ENCODE results near the gene TNFRSF1B.
"Not testable (repeated sequence)": the region's sequence is repeated elsewhere in the genome, so short reads cannot be mapped to it uniquely, and the experiment has no call there.

TNFRSF1B gene

DNA sequence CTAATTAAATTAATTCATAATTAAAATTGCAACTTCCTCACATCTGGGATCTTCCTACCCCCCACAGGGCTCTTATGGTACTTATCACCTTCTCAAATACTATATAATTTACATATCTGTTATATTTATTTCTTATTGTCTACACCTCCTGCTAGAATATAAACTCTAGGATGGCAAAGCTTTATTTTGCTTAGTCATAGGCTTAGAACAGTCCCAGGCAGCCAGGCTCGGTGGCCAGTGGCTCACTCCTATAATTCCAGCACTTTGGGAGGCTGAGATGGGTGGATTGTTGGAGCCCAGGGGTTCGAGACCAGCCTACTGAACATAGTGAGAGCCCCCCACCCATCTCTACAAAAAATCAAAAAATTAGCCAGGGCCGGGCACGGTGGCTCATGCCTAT lies 53.0 kb downstream of the TNFRSF1B start:
- Histone ChIP-seq H3K4me3 (no peak overlapping the region), H3K27ac (no peak overlapping the region), H3K9ac (ENCODE audit: insufficient read length) (no peak overlapping the region), H3K9me3 (ENCODE audit: low read depth, low read length) (no peaks in the 10 kb centered on the region), H3K36me3 (ENCODE audit: insufficient read depth, low read length) (no peaks in the 10 kb centered on the region)
- DNase-seq (ENCODE audit: low read depth, low spot score), result no peak
- TF ChIP-seq EZH2 (IDR thresholded peaks at IDR 0.05) (no peak), POLR2AphosphoS5 (IDR thresholded peaks at IDR 0.05; ENCODE audit: borderline replicate concordance, low read depth, low read length) (no peak), FOXP2 (optimal IDR thresholded peaks at IDR 0.05; ENCODE audit: control extremely low read depth, extremely low read length, insufficient read depth) (no peak)

DNA sequence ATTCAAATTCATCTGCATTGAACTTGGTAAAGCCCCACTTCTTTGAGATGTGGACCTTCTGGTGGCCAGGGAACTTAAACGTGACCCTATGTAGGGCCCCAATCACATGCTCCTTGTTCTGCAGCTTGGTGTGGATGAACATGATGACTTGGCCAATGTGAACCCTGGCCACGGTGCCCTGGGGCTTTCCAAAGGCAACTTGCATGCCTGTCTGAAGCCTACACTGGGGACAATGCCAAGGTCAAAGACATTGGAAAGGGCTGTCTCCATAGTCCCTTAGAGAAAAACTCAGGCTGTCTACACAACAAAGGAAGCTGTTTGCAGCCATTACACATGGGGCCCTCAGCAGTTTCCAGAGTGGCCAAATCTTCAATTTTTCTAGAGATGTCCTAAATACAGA lies 54.1 kb downstream of the TNFRSF1B start:
- TF ChIP-seq FOXP2 (optimal IDR thresholded peaks at IDR 0.05; ENCODE audit: control extremely low read depth, extremely low read length, insufficient read depth) (no peak), EZH2 (IDR thresholded peaks at IDR 0.05) (no peak), POLR2AphosphoS5 (IDR thresholded peaks at IDR 0.05; ENCODE audit: borderline replicate concordance, low read depth, low read length) (no peak)
- H3K27ac ChIP-seq, result no peak overlapping the region
- H3K4me3 ChIP-seq, result no peak overlapping the region
- no peak for DNase-seq (ENCODE audit: low read depth, low spot score)
- no peak overlapping the region for H3K9ac ChIP-seq (ENCODE audit: insufficient read length)
- H3K36me3 ChIP-seq (ENCODE audit: insufficient read depth, low read length), result no peaks in the 10 kb centered on the region
- H3K9me3 ChIP-seq (ENCODE audit: low read depth, low read length), result no peaks in the 10 kb centered on the region

DNA sequence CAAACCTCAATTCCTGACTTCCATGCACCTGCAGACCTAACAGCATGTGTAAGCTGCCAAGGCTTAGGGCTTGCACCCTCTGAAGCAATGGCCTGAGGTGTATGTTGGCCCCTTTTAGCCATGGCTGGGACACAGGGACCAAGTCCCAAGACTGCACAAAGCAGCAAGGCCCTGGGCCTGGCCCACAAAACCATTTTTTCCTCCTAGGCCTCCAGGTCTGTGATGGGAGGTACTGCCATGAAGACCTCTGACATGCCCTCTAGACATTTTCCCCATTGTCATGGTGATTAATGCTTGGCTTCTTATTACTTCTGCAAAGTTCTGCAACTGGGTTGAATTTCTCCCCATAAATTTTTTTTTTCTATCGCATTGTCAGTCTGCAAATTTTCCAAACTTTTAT lies 55.9 kb downstream of the TNFRSF1B start:
- not testable (repeated sequence) for H3K9me3 ChIP-seq (ENCODE audit: low read depth, low read length); H3K27ac ChIP-seq; H3K36me3 ChIP-seq (ENCODE audit: insufficient read depth, low read length); DNase-seq (ENCODE audit: low read depth, low spot score); H3K9ac ChIP-seq (ENCODE audit: insufficient read length); H3K4me3 ChIP-seq

DNA sequence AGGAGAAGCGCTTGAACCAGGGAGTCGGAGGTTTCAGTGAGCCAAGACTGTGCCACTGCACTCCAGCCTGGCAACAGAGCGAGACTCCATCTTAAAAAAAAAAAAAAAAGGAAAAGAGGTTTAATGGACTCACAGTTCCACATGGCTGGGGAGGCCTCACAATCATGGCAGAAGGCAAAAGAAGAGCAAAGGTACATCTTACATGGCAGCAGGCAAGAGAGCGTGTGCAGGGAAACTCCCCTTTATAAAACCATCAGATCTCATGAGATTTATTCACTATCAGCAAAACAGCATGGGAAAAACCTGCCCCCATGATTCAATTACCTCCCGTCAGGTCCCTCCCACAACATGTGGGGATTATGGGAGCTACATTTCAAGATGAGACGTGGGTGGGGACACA lies 57.3 kb downstream of the TNFRSF1B start:
- not testable (repeated sequence) for H3K27ac ChIP-seq; H3K9ac ChIP-seq (ENCODE audit: insufficient read length); H3K36me3 ChIP-seq (ENCODE audit: insufficient read depth, low read length); H3K4me3 ChIP-seq; DNase-seq (ENCODE audit: low read depth, low spot score); H3K9me3 ChIP-seq (ENCODE audit: low read depth, low read length)

DNA sequence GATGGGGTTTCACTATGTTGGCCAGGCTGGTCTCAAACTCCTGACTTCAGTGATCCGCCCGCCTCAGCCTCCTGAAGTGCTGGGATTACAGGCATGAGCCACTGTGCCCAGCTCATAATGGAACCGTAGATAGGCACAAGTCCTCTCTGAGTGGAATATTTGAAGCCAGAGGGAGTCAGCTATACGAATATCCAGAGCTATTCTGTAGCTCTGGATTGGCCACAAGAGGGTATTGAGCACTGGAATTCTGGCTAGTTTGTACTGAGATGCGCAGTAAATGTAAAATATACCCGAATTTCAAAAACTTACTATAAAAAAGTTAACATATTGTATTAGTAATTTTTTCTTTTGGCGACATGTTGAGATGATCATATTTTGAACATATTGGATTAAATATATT lies 62.2 kb downstream of the TNFRSF1B start:
- DNase-seq (ENCODE audit: low read depth, low spot score), result no peak
- TF ChIP-seq EZH2 (IDR thresholded peaks at IDR 0.05), result no peak
- TF ChIP-seq FOXP2 (optimal IDR thresholded peaks at IDR 0.05; ENCODE audit: control extremely low read depth, extremely low read length, insufficient read depth), result no peak
- no peak for TF ChIP-seq POLR2AphosphoS5 (IDR thresholded peaks at IDR 0.05; ENCODE audit: borderline replicate concordance, low read depth, low read length)
- Histone ChIP-seq H3K9ac (ENCODE audit: insufficient read length) (no peak overlapping the region), H3K9me3 (ENCODE audit: low read depth, low read length) (no peaks in the 10 kb centered on the region), H3K4me3 (no peak overlapping the region), H3K36me3 (ENCODE audit: insufficient read depth, low read length) (no peaks in the 10 kb centered on the region), H3K27ac (no peak overlapping the region)

DNA sequence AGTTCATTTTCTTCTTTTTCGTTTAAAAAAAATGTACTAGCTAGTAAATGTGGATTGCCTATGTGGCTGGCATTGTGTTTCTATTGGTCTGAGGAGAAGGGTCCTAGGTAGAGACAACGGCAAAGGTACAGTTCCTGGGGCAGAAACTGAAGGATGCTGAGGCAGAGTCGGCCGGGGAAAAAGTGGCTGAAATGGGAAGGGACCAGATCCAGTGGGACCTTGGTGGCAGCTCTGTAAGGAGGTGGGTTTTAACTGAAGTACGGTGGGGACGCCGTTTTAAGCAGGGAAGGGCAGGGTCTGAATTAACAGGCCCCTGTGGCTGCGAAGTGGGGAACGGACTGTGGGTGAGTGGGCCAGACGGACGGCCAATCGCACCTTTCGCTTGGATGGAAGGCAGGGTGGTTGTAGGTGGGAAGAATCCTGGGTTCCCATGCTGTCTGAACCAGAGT lies 62.6 kb downstream of the TNFRSF1B start:
- no peak for DNase-seq (ENCODE audit: low read depth, low spot score)
- H3K4me3 ChIP-seq, result peak overlapping the region; percentile 84
- no peaks in the 10 kb centered on the region for H3K36me3 ChIP-seq (ENCODE audit: insufficient read depth, low read length)
- TF ChIP-seq POLR2AphosphoS5 (IDR thresholded peaks at IDR 0.05; ENCODE audit: borderline replicate concordance, low read depth, low read length), result no peak
- no peak for TF ChIP-seq FOXP2 (optimal IDR thresholded peaks at IDR 0.05; ENCODE audit: control extremely low read depth, extremely low read length, insufficient read depth)
- no peak for TF ChIP-seq EZH2 (IDR thresholded peaks at IDR 0.05)
- H3K27ac ChIP-seq, result no peak overlapping the region
- no peaks in the 10 kb centered on the region for H3K9me3 ChIP-seq (ENCODE audit: low read depth, low read length)
- H3K9ac ChIP-seq (ENCODE audit: insufficient read length), result no peak overlapping the region

DNA sequence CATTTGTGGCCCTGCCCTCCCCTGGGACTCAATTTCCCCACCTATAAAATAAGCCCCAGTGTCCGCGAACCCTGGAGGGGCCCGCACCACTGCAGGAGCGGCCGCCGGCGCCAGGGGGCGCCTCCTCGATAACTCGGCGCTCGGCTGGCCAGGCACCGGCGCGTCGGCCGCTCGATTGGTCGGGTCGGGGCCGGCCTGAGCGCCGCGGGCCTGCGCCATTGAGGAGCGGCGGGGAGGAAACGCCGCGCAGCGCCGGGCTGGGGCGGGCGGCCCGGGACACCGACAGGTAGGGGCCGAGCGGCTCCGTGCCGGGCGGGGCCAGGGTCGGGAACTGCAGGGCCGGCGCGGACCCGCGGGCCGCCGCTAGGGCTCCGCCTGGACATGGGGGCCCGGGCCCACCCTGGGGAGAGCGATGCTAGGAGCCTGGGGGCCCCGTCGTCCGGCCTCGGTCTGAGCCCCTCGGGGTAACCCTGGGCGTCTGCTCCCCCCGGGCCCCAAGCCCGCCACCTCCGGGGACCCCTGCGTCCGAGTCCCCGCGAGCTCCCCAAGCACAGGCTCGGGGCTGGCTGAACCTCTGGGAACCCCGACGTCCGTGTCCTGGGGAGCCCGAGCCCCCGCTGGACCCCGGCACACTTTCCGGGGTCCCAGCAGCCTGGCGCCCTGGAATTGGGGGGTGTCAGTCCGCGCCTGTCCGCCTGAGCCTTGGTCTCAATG lies 63.2 kb downstream of the TNFRSF1B start, which contains the start of gene VPS13D:
Gene VPS13D (plus strand): TSS at position 196 of the 714 bp plus-strand sequence. CDS start 4,237 bp downstream, outside the sequence.
- Histone ChIP-seq H3K9me3 (ENCODE audit: low read depth, low read length) (no peaks in the 10 kb centered on the region), H3K4me3 (peak within 1 kb of the TSS; percentile 84), H3K36me3 (ENCODE audit: insufficient read depth, low read length) (peaks cover 3% of the 10 kb centered on the region; the same call in 1 of the 2 replicates), H3K9ac (ENCODE audit: insufficient read length) (peak within 1 kb of the TSS; percentile 88), H3K27ac (no peak within 1 kb of the TSS)
- DNase-seq (ENCODE audit: low read depth, low spot score), result no peak
- TF ChIP-seq FOXP2 (optimal IDR thresholded peaks at IDR 0.05; ENCODE audit: control extremely low read depth, extremely low read length, insufficient read depth) (no peak), POLR2AphosphoS5 (IDR thresholded peaks at IDR 0.05; ENCODE audit: borderline replicate concordance, low read depth, low read length) (no peak), EZH2 (IDR thresholded peaks at IDR 0.05) (no peak)

DNA sequence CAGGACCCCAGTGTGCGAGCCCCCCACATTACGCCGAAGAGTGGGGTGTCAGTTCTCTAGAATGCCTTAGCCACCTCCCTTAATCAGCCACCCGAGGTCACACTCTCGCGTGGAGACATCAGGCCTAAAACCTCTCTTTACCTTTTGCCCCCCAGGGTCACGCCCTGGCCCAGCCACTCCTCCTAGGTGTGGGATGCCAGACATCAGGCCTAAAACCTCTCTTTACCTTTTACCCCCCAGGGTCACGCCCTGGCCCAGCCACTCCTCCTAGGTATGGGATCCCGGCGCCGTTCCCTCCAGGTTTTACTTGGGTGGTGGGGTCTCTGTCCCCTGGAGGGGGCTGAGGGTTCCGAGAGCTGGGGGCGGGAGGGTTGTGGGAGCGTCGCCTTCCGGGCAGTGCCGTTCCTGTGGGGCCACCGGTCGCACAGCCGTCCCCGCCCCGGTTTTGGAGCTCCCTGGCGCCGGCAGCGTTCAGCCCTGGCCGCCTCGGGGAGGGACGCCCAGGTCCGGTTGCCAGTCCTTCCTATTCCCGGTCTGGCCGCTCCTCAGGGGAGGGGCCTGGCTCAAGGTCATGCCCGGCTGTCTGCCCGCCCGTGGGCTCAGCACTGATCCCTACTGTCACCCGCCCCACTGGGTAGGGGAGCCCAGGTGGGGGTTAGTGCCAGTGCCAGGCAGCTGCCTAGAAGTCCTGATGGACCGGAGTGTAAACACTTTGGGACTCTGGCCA lies 63.9 kb downstream of the TNFRSF1B start:
- no peak for DNase-seq (ENCODE audit: low read depth, low spot score)
- no peak overlapping the region for H3K27ac ChIP-seq

More for the DNA sequence above, 63.9 kb downstream of the TNFRSF1B start:
- no peaks in the 10 kb centered on the region for H3K9me3 ChIP-seq (ENCODE audit: low read depth, low read length)
- H3K4me3 ChIP-seq, result peak overlapping the region; percentile 84
- peaks cover 4% of the 10 kb centered on the region; the same call in 1 of the 2 replicates for H3K36me3 ChIP-seq (ENCODE audit: insufficient read depth, low read length)
- no peak for TF ChIP-seq POLR2AphosphoS5 (IDR thresholded peaks at IDR 0.05; ENCODE audit: borderline replicate concordance, low read depth, low read length)
- TF ChIP-seq EZH2 (IDR thresholded peaks at IDR 0.05), result no peak
- TF ChIP-seq FOXP2 (optimal IDR thresholded peaks at IDR 0.05; ENCODE audit: control extremely low read depth, extremely low read length, insufficient read depth), result no peak
- peak overlapping the region; percentile 88 for H3K9ac ChIP-seq (ENCODE audit: insufficient read length)
